COLO668 (cell line): Measurements from ENCODE around the gene KIAA0753.
"Not testable (repeated sequence)": the region's sequence is repeated elsewhere in the genome, so short reads cannot be mapped to it uniquely, and the experiment has no call there.

Source experiments
- DNase-seq: peaks from one replicate; lab custom pipeline; 2025; ENCODE audit not compliant: unreplicated experiment; lab: John Stamatoyannopoulos, UW

KIAA0753 gene

GRCh38 chr17:6603744-6604325, 36.7 kb downstream of the KIAA0753 start:
- no peak for DNase-seq

- DNase-seq = no peak
Measured at GRCh38 chr17:6602141-6602540, 38.4 kb downstream of the KIAA0753 start.

GRCh38 chr17:6599364-6599763, 41.1 kb downstream of the KIAA0753 start:
- DNase-seq = no peak

- no peak for DNase-seq
Measured at GRCh38 chr17:6597727-6598126, 42.8 kb downstream of the KIAA0753 start.

- DNase-seq = no peak
Measured at GRCh38 chr17:6596941-6597340, 43.6 kb downstream of the KIAA0753 start.

- no peak for DNase-seq
Measured at GRCh38 chr17:6596511-6596910, 44.0 kb downstream of the KIAA0753 start.

GRCh38 chr17:6596081-6596480, 44.4 kb downstream of the KIAA0753 start:
- DNase-seq = no peak

- DNase-seq = not testable (repeated sequence)
Measured at GRCh38 chr17:6593371-6593770, 47.1 kb downstream of the KIAA0753 start.

- no peak for DNase-seq
Measured at GRCh38 chr17:6592173-6592572, 48.3 kb downstream of the KIAA0753 start.

- DNase-seq = no peak
Measured at GRCh38 chr17:6591599-6592158, 48.8 kb downstream of the KIAA0753 start.

GRCh38 chr17:6589266-6589946, 51.1 kb downstream of the KIAA0753 start:
- DNase-seq = no peak

GRCh38 chr17:6588165-6588564, 52.3 kb downstream of the KIAA0753 start:
- DNase-seq = no peak

- no peak for DNase-seq
Measured at GRCh38 chr17:6587310-6587709, 53.2 kb downstream of the KIAA0753 start.

- DNase-seq = no peak
Measured at GRCh38 chr17:6583411-6583810, 57.1 kb downstream of the KIAA0753 start.

- DNase-seq = no peak
Measured at GRCh38 chr17:6580625-6581024, 59.9 kb downstream of the KIAA0753 start.

- DNase-seq = no peak
Measured at GRCh38 chr17:6578491-6578890, 62.0 kb downstream of the KIAA0753 start.

GRCh38 chr17:6577686-6578263, 62.7 kb downstream of the KIAA0753 start:
- DNase-seq = peak; percentile 15

- no peak for DNase-seq
Measured at GRCh38 chr17:6576038-6576785, 64.3 kb downstream of the KIAA0753 start.

GRCh38 chr17:6575596-6575988, 64.9 kb downstream of the KIAA0753 start:
- DNase-seq = no peak

GRCh38 chr17:6574687-6575595, 65.6 kb downstream of the KIAA0753 start:
- no peak for DNase-seq
